ENCODE results near the gene EPB41L4A.
"Not testable (repeated sequence)": the region's sequence is repeated elsewhere in the genome, so short reads cannot be mapped to it uniquely, and the experiment has no call there.

DNA sequence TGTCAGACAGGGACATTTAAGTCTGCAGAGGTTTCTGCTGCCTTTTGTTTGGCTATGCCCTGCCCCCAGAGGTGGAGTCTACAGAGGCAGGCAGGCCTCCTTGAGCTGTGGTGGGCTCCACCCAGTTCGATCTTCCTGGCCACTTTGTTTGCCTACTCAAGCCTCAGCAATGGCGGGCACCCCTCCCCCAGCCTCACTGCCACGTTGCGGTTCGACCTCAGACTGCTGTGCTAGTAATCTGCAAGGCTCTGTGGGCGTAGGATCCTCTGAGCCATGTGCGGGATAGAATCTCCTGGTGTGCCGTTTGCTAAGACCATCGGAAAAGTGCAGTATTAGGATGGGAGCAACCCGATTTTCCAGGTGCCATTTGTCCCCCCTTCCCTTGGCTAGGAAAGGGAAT, 47.2 kb upstream of the EPB41L4A start:
- not testable (repeated sequence) for TF ChIP-seq EZH2phosphoT487 (IDR thresholded peaks at IDR 0.05; ENCODE audit: insufficient read depth, low read depth); EZH2 (IDR thresholded peaks at IDR 0.05; ENCODE audit: insufficient read depth, poor library complexity, severe bottlenecking)

Data from GM23248 (cell line).